Ishikawa (cell line): ENCODE data around the gene EIF3A.

ENCODE experiments used
- CREB1 ChIP-seq: IDR thresholded peaks from 2 replicates; pipeline ENCODE4 v1.6.1; 2012; ENCODE audit warnings: low read depth
- FOXM1 ChIP-seq: IDR thresholded peaks from 2 replicates; pipeline ENCODE4 v1.6.1; 2012; ENCODE audit warnings: low read depth, borderline replicate concordance

GRCh38 chr10:119006451-119007210, 74.0 kb downstream of the EIF3A start:
- no peak for TF ChIP-seq CREB1
- no peak for TF ChIP-seq FOXM1
